ENCODE data around the gene RRP8. TPM values are rescaled to one million over a fixed set of nuclear protein-coding genes. Genes with fewer than 3 reads are reported as not detected.

Gene RRP8
- total RNA-seq, 2 experiments from 2014 or later: 34.4 to 35.0 TPM

DNA sequence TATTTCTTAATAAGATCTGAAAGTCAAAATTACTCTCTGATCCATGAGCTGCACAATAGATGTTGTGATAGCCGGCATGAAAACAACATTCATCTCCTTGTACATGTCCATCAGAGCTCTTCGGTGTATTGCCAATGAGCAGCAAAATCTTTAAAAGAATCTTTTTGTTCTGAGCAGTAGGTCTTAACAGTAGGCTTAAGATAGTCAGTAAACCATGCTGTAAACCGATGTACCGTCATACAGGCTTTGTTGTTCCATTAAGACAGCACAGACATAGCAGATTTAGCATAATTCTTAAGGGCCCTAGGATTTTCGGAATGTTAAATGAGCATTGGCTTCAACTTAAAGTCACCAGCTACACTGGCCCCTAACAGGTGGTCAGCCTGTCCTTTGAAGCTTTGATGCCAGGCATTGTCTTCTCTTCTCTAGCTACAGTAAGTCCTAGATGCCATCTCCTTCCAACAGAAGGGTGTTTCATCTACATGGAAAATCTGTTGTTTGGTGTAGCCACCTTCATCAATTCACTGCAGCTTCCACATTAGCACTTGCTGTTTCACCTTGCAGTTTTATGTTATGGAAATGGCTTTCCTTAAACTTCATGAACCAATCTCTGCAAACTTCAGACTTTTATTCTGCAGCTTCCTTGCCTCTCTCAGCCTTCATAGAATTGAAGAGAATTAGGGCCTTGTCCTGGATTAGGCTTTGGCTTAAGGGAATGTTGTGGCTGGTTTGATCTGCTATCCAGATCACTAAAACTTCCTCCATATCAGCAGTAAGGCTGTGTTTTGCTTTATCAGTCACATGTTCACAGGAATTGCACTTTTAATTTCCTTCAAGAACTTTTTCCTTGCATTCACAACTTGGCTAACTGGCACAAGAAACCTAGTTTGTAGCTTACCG is 28.4 kb downstream of the RRP8 start:
- intact Hi-C loops (cut with DNase I, micrococcal nuclease): no loop called here
- Mint-ChIP-seq H3K9me3 (ENCODE audit: low read depth) (no peaks in the 10 kb centered on the region), H3K4me1 (peaks cover 7% of the 10 kb centered on the region), H3K27ac (no peak overlapping the region), H3K27me3 (no peaks in the 10 kb centered on the region), H3K4me3 (no peak overlapping the region), H3K36me3 (ENCODE audit: low read depth) (peaks cover 12% of the 10 kb centered on the region)
- ATAC-seq: no peak
- no peak for DNase-seq
- ChIA-PET CTCF (interaction anchor here (0.7 to 1.1 kb wide), 2 partner anchors 12 to 111 kb away, joined by 3 read pairs; no protein-coding TSS in a partner anchor), POLR2A (no interaction called here)

DNA sequence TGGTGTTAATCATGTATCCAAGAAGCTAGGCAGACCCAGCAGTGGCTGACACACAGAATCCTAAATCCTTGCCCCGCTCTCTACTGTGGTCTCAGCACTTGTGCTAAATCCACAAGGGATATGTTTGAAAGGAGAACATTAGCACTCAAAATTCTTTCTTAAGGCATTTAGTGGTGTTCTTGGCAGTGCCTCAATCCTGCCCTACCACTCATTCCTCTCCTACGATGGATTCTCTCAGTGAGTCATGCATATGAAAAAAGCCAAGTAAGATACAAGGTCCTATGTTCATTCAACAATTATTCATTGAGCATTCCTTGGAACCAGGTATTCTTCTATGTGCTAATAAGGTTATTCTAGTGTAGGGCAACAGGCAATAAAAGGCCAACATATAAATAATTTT is 31.2 kb downstream of the RRP8 start:
- Mint-ChIP-seq H3K4me1 (peaks cover 7% of the 10 kb centered on the region), H3K4me3 (no peak overlapping the region), H3K27ac (no peak overlapping the region), H3K36me3 (ENCODE audit: low read depth) (peaks cover 16% of the 10 kb centered on the region), H3K27me3 (no peaks in the 10 kb centered on the region), H3K9me3 (ENCODE audit: low read depth) (no peaks in the 10 kb centered on the region)
- no peak for ATAC-seq
- intact Hi-C loops (cut with DNase I, micrococcal nuclease): no loop called here
- CTCF ChIA-PET: no interaction called here
- POLR2A ChIA-PET: no interaction called here
- no peak for DNase-seq

DNA sequence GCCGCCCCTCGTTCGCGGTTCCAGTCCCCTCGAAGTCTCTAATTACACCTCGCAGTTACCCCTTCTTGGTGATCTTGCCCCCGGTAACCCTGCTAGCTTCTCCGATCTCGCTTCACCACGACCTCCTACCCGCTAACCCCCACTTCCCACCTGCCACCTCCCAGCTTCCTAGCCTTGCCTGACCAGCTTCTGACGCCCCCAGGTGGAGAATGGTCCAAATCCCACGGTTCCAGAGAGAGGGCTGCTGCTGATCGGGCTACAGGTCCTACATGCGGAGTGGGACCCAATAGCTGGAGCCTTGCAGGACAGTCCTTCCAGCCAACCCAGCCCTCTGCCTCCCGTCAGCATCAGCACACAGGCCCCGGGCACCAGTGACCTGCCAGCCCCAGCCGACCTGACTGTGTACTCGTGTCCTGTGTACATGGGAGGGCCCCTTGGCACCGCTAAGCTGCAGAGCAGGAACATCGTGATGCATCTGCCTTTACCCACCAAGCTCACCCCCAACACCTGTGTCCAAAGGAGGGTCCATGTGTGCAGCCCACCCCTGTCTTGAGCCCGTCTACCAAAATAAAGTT is 31.9 kb downstream of the RRP8 start:
- DNase-seq (no peak), ATAC-seq (no peak)
- ChIA-PET CTCF (no interaction called here), POLR2A (no interaction called here)
- no peak overlapping the region for H3K4me3 Mint-ChIP-seq
- H3K36me3 Mint-ChIP-seq (ENCODE audit: low read depth): peaks cover 16% of the 10 kb centered on the region
- H3K4me1 Mint-ChIP-seq: peaks cover 7% of the 10 kb centered on the region
- intact Hi-C loops (cut with DNase I, micrococcal nuclease): no loop called here
- no peak overlapping the region for H3K27ac Mint-ChIP-seq
- no peaks in the 10 kb centered on the region for H3K27me3 Mint-ChIP-seq
- H3K9me3 Mint-ChIP-seq (ENCODE audit: low read depth): no peaks in the 10 kb centered on the region

DNA sequence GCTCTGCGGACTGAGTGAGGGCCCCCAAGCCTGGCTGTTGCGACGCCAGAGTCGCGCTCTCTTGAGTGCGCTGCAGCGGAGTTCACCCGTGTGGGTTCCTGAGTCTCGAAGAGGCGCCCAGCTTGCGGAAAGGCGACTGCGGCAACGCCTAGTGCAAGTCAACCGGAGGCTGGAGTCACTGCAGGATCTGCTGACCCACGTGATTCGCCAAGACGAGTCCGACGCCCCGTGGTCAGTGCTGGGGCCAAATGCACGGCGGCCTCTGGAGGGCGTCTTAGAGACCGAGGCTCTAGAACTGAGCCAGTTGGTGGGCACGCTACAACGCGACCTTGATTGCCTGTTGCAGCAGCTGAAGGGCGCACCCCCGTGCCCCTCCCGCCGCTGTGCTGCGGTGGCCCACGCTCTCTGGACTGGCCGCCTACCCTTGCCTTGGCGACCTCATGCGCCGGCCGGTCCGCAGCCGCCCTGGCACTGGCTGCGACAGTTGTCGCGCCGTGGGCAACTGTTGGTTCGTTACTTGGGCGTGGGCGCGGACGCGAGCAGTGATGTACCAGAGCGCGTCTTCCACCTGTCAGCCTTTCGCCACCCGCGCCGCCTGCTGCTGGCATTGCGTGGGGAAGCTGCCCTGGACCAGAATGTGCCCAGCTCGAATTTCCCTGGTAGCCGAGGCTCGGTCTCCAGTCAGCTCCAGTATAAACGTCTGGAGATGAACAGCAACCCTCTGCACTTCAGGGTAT is 32.6 kb downstream of the RRP8 start:
- H3K27ac Mint-ChIP-seq: no peak overlapping the region
- POLR2A ChIA-PET: no interaction called here

DNA sequence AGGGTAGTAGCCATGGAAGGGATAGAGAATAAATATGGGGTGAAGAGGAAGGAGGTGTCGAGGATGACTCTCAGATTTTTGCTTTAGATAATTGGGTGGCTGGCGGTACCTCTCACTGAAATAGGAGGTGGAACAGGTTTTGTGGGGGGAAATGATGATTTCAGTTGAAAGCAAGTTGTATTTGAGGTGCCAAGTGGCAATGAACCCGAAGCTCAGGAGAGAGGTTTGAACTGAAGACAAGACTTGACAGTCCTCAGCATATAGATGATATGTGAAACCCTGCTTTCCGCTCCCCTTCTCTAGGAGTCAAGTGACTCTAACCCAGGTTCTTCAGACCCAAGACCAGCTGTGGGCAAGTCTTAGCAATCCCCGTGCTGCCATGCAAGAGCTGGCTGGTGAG is 33.7 kb downstream of the RRP8 start:
- intact Hi-C loops (cut with DNase I, micrococcal nuclease): no loop called here
- H3K9me3 Mint-ChIP-seq (ENCODE audit: low read depth): no peaks in the 10 kb centered on the region
- no peak overlapping the region for H3K27ac Mint-ChIP-seq
- DNase-seq (no peak), ATAC-seq (no peak)
- H3K27me3 Mint-ChIP-seq: no peaks in the 10 kb centered on the region
- H3K4me1 Mint-ChIP-seq: peaks cover 2% of the 10 kb centered on the region
- H3K36me3 Mint-ChIP-seq (ENCODE audit: low read depth): peaks cover 17% of the 10 kb centered on the region
- ChIA-PET POLR2A (no interaction called here), CTCF (interaction anchor here (1.1 to 1.4 kb wide), 2 partner anchors 126 to 137 kb away, joined by 3 to 4 read pairs; no protein-coding TSS in a partner anchor)
- no peak overlapping the region for H3K4me3 Mint-ChIP-seq

More for the DNA sequence above, 32.6 kb downstream of the RRP8 start:
- H3K9me3 Mint-ChIP-seq (ENCODE audit: low read depth): no peaks in the 10 kb centered on the region
- H3K4me3 Mint-ChIP-seq: no peak overlapping the region
- no peaks in the 10 kb centered on the region for H3K27me3 Mint-ChIP-seq
- ATAC-seq: no peak
- DNase-seq: no peak
- intact Hi-C loops (cut with DNase I, micrococcal nuclease): no loop called here
- peaks cover 16% of the 10 kb centered on the region for H3K36me3 Mint-ChIP-seq (ENCODE audit: low read depth)
- peaks cover 7% of the 10 kb centered on the region for H3K4me1 Mint-ChIP-seq
- CTCF ChIA-PET: interaction anchor here (0.6 to 1.4 kb wide), 3 partner anchors 135 to 208 kb away, joined by 3 read pairs; no protein-coding TSS in a partner anchor

DNA sequence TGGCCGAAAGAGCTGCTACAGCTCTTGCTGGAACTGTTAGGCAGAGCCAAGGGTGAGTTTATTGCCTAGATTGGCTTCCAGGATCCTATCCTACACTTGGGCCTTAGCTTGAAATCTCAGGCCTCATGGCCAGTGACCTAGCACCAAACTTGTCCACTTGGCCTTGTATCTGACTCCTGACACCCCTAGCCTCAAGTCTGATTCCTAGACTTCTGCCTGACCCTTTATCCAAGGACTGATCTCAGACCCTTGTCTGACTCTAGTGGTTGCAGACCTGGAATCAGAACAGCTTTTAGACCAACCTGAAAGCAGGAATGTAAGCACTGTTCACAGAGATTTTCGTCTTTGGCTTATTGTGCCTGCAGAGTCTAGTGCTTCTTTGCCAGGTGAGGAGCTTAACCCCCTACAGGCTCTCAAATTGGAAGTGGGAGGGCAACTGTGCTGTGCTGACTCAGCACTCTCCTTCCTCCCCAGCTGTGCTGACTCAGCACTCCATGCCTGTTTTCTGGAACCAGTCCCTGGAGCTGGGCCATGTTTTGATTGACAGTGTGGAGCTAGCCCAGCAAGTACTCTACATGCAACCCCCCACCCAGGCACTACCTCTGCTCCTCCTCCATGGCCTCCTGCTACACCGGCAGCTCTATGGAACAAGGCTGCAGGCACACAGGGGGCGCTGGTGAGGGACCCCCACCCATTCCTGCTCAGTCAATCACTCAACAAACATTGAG is 35.1 kb downstream of the RRP8 start:
- Mint-ChIP-seq H3K27ac (no peak overlapping the region), H3K4me3 (no peak overlapping the region), H3K4me1 (peaks cover 2% of the 10 kb centered on the region), H3K27me3 (no peaks in the 10 kb centered on the region), H3K36me3 (ENCODE audit: low read depth) (peaks cover 14% of the 10 kb centered on the region), H3K9me3 (ENCODE audit: low read depth) (no peaks in the 10 kb centered on the region)
- ChIA-PET CTCF (interaction anchor here (0.6 to 1.0 kb wide), 3 partner anchors 189 to 454 kb away, joined by 3 read pairs; no protein-coding TSS in a partner anchor), POLR2A (no interaction called here)
- ATAC-seq (no peak), DNase-seq (no peak)
- intact Hi-C loops (cut with DNase I, micrococcal nuclease): no loop called here

DNA sequence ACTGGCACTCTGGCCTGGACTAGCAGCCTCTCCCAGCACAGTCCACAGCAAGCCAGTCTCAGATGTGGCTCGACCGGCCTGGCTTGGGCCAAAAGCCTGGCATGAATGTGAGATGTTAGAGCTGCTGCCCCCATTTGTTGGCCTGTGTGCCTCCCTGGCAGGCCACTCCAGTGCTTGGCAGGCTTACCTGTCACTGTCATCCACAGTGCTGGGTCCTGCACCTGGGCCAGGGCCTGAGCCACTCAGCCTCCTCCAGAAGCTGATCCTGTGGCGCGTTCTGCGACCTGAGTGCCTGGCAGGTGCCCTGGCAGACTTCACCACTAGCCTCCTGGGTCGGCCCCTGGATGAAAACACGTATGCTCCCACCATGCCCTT is 36.1 kb downstream of the RRP8 start:
- Mint-ChIP-seq H3K4me3 (no peak overlapping the region), H3K27me3 (no peaks in the 10 kb centered on the region), H3K36me3 (ENCODE audit: low read depth) (peaks cover 15% of the 10 kb centered on the region), H3K4me1 (peaks cover 2% of the 10 kb centered on the region), H3K27ac (no peak overlapping the region), H3K9me3 (ENCODE audit: low read depth) (no peaks in the 10 kb centered on the region)
- ATAC-seq (no peak), DNase-seq (no peak)
- intact Hi-C loops (cut with DNase I, micrococcal nuclease): no loop called here
- POLR2A ChIA-PET: no interaction called here
- CTCF ChIA-PET: interaction anchor here (0.9 to 1.0 kb wide), 2 partner anchors 188 to 213 kb away, joined by 3 read pairs; no protein-coding TSS in a partner anchor

DNA sequence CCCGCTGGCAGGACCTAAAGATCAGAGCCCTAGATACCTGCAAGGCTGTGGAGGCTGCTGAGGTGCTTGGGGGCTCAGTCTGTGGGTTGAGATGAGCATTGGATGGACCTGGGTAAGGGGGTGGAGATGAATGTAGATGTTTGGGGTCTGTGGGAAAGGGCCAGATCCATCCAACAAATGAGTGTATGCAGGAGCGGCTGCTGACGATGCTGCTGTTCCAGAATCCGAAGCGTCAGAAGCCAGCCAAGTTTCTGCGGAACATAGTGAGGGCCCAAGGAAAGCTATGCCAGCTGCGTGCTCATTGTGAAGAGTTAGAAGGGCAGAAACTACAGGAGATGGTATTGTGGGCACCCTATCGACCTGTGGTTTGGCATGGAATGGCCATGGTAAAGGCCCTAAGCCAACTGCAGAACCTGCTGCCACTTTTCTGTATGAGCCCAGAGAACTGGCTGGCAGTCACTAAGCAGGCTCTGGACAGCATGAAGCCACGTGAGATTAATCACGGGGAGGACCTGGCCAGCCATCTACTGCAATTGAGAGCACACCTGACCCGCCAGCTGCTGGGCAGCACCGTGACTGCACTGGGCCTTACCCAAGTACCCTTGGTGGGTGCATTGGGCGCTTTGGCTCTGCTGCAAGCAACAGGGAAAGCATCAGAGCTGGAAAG is 36.6 kb downstream of the RRP8 start:
- Mint-ChIP-seq H3K9me3 (ENCODE audit: low read depth) (no peaks in the 10 kb centered on the region), H3K4me3 (no peak overlapping the region), H3K4me1 (peaks cover under 1% of the 10 kb centered on the region), H3K27me3 (no peaks in the 10 kb centered on the region), H3K27ac (no peak overlapping the region), H3K36me3 (ENCODE audit: low read depth) (peaks cover 13% of the 10 kb centered on the region)
- ATAC-seq (no peak), DNase-seq (no peak)
- intact Hi-C loops (cut with DNase I, micrococcal nuclease): no loop called here
- POLR2A ChIA-PET: no interaction called here
- CTCF ChIA-PET: no interaction called here

DNA sequence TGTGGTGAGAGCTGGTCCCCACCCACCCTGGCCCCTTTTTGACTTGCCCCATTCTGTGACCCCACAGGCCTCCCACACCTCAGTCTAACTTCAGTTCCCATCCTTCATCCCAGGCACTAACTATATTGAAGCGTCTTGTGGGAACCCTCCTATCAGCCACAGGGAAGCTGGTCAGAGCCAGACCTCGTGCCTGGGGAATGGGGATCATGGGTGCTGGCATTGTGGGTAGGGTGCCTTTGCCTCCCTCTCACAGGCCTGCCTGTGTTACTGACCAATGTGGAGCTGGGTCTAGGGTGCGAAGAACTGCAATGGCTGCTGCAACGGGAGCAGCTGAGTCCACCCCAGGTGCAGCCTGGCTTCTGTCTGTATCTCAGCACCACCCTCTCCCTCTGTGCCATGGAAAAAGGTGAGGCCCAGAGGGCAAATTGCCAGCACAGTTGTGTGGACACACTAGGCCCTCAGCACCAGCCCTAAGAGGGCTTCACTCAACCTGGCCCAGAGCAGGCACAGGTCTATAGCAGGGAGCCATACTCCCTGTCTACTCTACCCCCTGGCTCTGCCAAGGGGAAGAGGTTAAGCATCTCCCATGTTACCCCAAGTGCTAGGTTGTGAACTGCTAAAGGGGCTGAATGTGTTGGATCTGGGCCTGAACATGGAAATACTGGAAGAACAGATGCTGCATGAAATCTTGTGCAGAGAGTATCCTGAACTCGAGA is 37.3 kb downstream of the RRP8 start:
- intact Hi-C loops (cut with DNase I, micrococcal nuclease): no loop called here
- Mint-ChIP-seq H3K4me1 (no peaks in the 10 kb centered on the region), H3K27me3 (no peaks in the 10 kb centered on the region), H3K4me3 (no peak overlapping the region), H3K9me3 (ENCODE audit: low read depth) (no peaks in the 10 kb centered on the region), H3K36me3 (ENCODE audit: low read depth) (peaks cover 11% of the 10 kb centered on the region), H3K27ac (no peak overlapping the region)
- no peak for ATAC-seq
- no peak for DNase-seq
- ChIA-PET CTCF (interaction anchor here (0.7 kb wide), 1 partner anchor 187 kb away, joined by 3 read pairs; no protein-coding TSS in a partner anchor), POLR2A (no interaction called here)

DNA sequence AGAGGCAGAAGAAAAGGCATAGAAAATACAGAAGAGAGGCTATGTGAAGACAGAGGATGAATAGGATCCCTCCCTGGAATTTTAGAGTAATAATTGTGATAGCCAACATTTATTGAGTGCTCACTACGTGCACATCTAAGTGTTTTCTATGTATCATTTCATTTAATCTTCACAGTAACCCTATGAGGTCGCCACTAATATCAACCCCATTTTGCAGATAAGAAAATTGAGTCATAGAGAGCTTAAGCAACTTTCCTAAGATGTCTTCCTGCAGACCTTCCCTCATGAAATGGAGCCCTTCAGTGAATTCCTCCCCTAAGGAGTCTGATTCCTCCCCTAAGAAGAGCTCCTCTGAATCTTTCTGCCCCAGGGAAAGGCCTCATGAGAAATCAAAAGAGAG is 38.1 kb downstream of the RRP8 start:
- ChIA-PET CTCF (interaction anchor here (0.7 kb wide), 1 partner anchor 187 kb away, joined by 3 read pairs; no protein-coding TSS in a partner anchor), POLR2A (no interaction called here)
- intact Hi-C loops (cut with DNase I, micrococcal nuclease): no loop called here
- Mint-ChIP-seq H3K4me3 (no peak overlapping the region), H3K27me3 (no peaks in the 10 kb centered on the region), H3K9me3 (ENCODE audit: low read depth) (no peaks in the 10 kb centered on the region), H3K4me1 (no peaks in the 10 kb centered on the region), H3K36me3 (ENCODE audit: low read depth) (peaks cover 11% of the 10 kb centered on the region), H3K27ac (no peak overlapping the region)
- no peak for ATAC-seq
- no peak for DNase-seq

All from activated CD4-positive, alpha-beta T cell treated with anti-CD3 and anti-CD28 coated beads for 36 hours (primary cell).